ENCODE results near the gene PDX1.

PDX1 gene

GRCh38 chr13:27970382-27971235 lies 50.8 kb downstream of the PDX1 start:
- no peak for DNase-seq (ENCODE audit: low spot score)

GRCh38 chr13:27971236-27971645 lies 51.4 kb downstream of the PDX1 start:
- DNase-seq (ENCODE audit: low spot score) = no peak

GRCh38 chr13:27971776-27972477 lies 52.1 kb downstream of the PDX1 start:
- no peak for DNase-seq (ENCODE audit: low spot score)

DNA sequence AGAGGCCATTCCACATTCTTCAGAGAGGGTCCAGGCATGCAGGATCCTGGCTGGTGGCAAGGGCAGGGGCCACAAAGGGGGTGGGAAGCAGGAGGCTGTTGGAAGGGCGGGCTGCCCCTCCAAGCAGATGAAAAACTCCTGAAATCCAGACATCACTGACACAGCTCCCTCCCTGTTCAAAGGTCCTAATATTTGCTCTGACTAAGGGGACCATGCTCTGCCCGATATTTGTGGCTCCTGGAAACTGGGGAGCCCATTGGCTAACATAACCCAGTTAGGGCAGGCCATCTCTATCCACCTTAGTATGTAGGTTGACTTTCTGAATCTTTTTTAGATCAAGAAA lies 52.6 kb downstream of the PDX1 start:
- no peak for DNase-seq (ENCODE audit: low spot score)

- DNase-seq (ENCODE audit: low spot score) = no peak
Measured at GRCh38 chr13:27973291-27973690, 53.5 kb downstream of the PDX1 start.

DNA sequence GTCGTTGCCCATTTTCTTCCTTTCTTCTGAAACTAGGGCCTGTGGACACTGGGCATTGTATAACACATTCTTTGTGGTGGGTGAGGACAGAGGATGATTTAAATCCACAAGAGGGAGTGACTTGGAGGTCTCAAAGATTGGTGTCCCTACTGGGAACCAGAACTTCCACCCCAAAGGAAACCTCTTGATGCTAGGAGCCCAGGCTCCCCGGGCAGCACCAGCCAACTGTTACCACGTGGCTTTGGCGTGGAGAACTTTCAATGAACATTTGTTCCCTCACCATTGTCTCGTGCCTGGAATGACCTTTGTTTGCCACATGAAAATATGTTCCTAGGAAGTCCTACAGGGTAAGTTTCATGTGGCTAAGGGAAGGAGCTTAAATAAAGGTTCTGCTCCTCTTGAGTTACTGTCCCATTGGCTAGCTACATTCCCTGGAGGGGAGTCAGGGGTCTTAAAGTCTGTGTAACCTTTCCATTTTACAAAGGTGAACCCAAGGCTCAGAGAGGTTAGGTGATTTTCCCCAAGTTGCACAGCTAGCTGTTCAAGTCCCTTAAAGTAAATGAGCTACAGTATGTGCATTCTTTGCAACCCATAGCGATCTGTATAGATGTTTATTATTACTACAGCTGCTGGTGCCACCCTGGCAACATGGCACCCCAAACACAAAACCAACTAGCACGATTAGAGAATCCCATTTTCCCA lies 54.3 kb downstream of the PDX1 start:
- no peak for DNase-seq (ENCODE audit: low spot score)

Data from cerebellar cortex (tissue), 1 donor.